ENCODE measurements around the gene KCNIP2.
"Not testable (repeated sequence)": the region's sequence is repeated elsewhere in the genome, so short reads cannot be mapped to it uniquely, and the experiment has no call there.

KCNIP2 gene

GRCh38 chr10:101826852-101827434 lies 16.7 kb downstream of the KCNIP2 start:
- DNase-seq = no peak

DNA sequence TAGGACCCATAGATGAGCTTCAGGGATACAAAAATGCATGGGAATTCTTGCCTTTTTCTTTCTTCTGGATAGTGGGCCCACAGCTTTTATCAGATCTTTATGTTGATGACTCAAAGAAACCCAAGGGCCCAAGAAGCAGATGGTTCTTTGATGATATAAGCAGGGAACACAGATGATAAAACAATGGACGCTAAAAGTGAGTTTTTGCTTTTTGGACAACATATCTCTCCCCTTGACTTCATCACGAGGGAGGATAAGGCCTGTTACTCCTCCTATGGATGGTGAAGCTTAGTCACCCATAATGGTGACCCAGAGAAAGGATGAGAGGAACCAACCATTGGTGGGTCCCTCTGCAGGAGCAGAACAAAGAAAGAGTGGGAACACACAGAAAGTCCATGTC lies 18.9 kb downstream of the KCNIP2 start:
- no peak for DNase-seq

DNA sequence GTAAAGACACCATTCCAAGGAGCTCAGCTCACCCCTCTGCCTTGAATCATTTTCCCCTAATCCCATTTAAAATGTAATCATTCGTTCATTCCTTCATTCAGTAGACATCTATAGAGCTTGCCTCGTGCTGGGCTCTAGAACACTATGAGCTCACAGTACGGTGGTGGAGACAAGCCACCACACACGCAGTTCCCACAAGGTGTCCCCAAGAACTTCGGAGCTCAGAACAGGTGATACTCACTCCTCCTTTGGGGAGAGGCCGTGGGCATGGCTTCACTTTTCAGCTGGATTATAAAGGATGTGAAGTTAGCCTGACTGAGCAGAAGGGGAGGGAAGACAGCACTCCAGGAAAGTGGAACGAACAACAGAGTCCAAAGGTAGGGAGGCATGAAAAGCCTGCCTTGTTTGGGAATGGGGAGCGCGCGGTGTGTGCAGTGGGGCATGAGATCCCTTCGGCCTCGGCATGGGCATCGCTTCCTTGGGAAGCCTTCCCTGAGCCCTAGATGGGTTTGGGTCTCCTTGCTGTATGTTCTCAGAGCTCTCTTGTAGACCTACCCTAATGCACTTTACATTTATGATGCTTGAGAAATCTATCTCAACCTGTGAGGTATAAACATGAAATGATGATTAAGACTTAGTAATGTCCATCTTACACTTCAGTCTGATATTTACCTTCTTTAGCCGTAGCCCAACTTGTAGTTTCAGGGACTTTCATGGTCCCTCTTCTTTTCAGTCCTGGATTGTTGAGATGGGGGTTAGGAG lies 24.5 kb downstream of the KCNIP2 start:
- no peak for DNase-seq

DNA sequence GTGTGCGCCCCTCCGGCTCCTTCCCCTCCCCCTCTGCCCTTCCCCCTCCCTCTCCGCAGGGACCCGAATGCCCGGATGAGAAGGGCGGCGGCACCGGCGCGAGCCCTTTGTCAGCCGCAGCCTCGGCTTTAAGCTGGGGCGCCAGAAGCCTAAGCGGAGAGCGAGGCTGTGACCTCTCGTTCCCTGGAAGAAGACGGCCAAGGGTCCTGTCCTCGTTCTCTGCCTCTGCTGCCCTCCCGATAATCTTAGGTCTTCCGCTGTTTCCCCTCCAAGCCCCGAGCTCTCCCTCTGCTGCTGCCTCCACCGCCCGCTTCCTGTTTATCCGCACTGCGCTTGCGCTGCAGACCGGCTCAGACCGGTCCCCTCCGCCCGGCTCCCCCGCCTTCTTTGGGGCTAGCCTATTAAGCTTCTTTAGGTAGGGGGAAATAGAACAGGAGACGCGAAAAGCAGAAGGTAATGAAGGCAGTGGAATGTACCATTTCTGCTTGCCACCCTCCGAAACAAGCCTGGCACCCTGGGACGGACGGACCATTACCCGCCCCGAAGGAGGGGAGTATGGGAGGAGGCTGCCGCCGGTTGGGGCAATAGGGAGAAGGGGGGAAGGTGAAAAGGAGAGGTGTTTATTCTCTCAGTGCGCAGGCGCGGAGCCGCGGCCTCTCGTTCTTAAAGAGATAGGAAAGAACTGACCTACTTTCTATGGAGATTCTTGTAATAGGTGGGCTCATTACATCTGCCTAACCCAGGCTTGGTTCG lies 25.3 kb downstream of the KCNIP2 start, which contains the start of gene OGA:
Gene OGA, minus strand, starts transcription at position 326 of the 753 bp plus-strand sequence. CDS start 422 bp downstream, outside the sequence.
- peak; percentile 99 for DNase-seq

- DNase-seq = peak; percentile 29
These were observed 26.1 kb downstream of the KCNIP2 start for GRCh38 chr10:101817337-101818118.

- no peak for DNase-seq
These were observed 26.7 kb downstream of the KCNIP2 start for GRCh38 chr10:101816913-101817336.

DNA sequence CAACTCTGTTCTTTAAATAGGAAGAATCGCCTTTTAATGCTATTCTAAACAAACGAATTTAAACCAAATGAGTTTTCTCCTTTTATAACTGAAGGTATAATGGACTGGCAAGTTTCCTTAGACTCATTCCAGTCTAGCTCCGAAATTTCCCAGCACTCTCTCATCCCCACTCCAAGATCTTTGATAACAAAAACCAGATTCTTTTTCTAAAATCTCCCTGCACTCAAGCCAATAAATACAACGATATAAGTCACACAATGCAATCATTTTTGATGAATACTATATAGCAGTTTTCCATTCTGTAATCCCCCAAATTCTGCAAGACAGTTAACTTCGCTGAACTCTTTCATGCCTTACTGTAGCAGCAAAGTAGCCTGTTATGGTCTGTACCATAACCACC lies 27.2 kb downstream of the KCNIP2 start:
- DNase-seq = no peak

- no peak for DNase-seq
These were observed 29.0 kb downstream of the KCNIP2 start for GRCh38 chr10:101814466-101815071.

- DNase-seq = no peak
These were observed 31.0 kb downstream of the KCNIP2 start for GRCh38 chr10:101812606-101813005.

- no peak for DNase-seq
These were observed 36.4 kb downstream of the KCNIP2 start for GRCh38 chr10:101807158-101807557.

- DNase-seq = no peak
These were observed 40.1 kb downstream of the KCNIP2 start for GRCh38 chr10:101803511-101803910.

DNA sequence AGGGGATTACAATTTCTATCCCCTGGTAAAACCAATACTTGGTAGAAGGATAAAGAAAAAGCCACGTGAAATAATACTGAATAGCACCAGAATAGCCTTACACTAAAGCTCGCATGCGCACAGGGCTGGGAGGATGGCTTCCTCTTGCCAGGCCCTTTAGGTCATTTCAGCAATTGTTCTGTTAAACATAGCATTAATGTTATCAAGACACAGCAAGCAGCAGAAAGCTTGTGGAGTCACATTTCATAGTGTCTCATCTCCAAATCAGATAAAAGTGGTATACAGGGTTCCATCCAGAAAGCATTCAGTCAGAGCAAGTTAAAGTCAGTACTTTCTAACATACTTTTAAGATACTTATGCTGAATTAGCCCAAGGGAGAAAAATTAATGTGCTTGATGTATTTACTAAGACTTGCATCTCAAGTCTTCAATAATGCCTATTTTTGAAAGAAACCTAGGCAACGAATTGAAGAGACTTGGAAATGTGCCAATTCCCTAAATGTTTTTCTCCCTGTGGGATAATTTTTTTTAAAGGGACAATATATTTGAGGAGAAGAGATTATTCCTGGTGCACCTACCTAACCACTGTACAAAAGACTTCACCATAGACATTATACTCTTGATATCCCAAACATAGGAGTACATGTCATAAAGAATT lies 46.1 kb downstream of the KCNIP2 start:
- DNase-seq = no peak

- no peak for DNase-seq
These were observed 50.1 kb downstream of the KCNIP2 start for GRCh38 chr10:101793526-101793925.

DNA sequence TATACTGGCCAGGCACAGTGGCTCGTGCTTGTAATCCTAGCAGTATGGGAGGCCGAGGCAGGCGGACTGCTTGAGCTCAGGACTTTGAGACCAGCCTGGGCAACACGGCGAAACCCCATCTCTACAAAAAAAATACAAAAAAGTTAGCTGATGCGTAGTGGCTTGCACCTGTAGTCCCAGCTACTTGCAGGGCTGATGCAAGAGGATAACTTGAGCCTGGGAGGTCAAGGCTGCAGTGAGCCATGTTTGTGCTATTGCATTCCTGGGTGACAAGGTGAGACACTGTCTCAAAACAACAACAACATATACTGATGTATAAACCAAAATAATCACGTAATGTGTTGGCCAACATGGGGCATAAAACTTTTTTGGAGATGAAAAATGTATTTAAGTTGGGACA lies 53.9 kb downstream of the KCNIP2 start:
- no peak for DNase-seq

GRCh38 chr10:101789231-101789630 lies 54.4 kb downstream of the KCNIP2 start:
- not testable (repeated sequence) for DNase-seq

DNA sequence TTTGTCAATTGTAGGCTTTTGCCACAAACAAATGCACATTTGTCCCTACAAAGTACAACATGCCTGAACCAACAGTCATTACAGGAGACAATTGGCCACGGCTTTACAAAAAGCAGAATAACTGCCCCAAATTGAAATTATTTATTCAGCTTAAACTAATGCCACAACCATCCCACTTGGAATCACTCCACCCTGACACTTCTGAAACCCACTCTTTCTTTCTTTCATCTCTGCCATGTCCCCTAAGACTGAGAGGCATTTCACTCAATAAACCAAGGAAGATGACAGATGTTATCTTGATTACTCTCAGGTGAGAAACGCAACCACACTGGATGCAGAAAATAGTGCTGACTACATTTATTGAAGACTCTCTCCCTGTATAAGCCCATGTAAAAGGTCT lies 57.8 kb downstream of the KCNIP2 start:
- DNase-seq = no peak

GRCh38 chr10:101784558-101784957 lies 59.0 kb downstream of the KCNIP2 start:
- no peak for DNase-seq

DNA sequence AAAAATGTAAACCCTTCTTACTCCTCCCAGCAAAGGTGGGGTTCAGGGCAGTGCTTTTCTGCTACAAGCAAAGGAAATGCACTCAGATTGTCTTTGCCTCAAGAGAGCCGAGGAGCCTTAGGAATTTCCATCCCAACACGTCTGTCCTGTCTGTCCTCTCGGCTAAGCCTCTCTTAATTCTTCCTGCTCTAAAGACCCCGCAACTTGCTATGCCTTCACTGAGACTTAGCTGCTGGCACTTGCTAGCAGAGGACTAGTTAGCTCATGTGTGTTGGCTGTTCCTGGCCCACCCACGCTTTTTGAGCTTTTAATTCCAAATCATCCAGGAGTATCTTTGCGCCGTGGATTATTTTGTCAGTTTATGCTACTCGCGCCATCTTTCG lies 59.9 kb downstream of the KCNIP2 start:
- no peak for DNase-seq

DNA sequence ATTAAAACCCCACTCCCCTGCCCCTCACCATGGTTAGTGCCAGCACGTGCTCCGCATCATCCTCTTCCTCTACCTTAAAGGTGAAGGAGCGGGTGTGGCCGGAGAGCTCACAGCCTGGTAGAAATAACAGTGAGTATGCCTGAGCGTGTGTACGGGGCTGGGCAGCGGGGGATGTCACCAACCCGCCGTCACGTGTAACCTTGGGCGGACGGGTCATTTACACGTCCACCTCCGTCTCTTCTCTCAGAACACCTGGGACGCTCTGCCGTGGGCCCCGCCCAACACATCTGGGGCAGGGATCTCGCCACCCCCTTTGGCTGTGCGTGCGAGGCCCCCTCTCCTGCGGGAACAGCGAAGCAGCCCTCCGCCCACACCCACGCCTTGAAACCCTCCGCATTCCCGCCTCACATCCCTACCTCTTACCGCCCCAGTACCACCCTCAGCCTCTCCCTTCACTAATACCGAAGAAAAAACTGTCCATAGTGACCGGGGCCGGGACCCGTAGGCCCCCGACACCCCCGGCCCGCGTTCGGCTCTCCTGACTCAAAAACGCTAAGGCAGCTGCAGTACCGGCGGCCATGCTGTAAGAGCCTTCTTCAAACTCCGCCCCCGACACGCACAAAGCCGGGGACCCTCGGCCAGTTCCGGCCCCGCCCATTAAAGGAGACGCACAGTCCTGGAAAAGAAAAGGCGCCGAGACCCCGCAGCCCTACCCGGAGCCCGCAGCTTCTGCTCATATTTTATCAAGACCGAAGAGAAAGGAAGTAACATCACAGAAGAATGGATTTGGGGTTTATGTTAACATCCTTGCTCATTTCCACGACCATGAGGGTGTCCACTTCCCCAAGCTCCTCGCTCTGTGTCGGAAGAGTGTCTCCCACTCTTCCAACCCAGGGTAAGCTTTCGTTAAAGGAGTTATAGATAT lies 60.5 kb downstream of the KCNIP2 start, which contains the start of gene NPM3:
Gene NPM3, minus strand, starts transcription at position 636 of the 925 bp plus-strand sequence. Its CDS starts 56 bp downstream, at position 580.
- peak; percentile 64 for DNase-seq

- DNase-seq = no peak
These were observed 61.4 kb downstream of the KCNIP2 start for GRCh38 chr10:101781984-101782810.

Measured in GDM1 (cell line).